ENCODE results near the gene KRT17.

KRT17 gene

DNA sequence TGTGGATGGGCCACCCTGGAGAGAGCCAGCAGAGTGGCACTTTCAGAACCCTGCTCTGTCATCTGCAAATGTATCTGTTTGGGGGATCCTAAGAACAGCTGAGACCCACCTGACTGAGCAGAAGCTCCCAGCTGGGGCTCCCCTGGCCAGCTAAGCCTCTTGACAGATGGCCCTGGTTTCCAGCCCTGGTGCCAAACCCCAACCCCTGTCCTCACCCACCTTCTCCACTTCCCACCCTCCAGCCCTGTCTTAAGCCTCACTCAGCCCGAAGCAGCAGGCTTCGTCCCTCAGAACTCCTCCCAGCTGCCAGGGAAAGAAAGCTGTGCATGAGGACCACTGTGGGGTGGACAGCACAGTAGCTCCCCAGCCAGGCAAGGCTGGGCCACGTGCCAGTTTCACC lies 49.0 kb downstream of the KRT17 start:
- no peak for DNase-seq (ENCODE audit: low read depth, low spot score)

DNA sequence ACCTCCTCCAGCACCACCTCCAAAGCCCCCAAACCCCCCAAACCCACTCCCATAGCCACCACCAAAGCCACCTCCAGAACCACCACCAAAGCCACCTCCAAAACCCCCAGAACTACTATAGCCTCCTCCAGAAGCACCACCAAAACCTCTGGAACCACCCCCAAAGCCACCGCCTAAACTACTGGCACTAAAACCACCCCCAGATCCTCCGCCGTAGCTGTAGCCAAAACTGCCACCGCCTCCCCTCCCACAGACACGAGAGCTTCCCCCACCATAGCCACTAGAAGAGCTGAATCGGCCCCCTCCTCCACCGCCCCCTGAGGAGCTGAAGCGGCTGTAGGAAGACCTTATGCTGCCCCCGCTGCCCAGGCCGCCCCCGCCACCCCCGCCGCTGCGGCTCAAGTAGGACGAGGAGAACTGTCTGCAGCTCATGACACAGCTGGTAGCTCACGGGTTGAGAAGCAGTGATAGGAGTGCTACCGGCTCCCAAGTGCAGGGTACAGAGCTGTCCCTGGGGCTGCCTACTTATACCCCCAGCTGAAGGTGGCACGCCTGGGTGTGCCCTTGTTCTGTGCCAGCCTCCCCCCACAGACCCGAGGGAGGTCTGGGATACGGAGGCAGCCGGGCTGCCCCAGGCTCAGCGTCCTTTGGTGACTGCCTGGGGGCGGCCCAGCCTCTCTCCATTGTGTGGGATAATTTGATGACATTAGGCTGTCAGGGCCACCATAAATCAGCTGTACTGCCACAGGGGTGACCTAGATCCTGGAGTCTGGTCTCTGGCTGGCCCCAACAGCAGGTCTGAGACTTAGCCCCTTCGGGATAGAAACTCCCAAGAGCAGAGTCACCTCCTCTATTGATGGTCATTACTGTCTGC lies 52.6 kb downstream of the KRT17 start, which contains the start of gene KRT9:
KRT9 (minus strand) TSS at position 499 of the 874 bp plus-strand sequence; CDS start at position 432, 67 bp downstream.
- no peak for DNase-seq (ENCODE audit: low read depth, low spot score)

Measured in activated CD4-positive, CD25-positive, alpha-beta regulatory T cell treated with anti-CD3 and anti-CD28 coated beads, Interleukin-2, amount 50 U/mL, for 16 hours (primary cell).